ENCODE results near the gene USP14.

- TF ChIP-seq CTCF (IDR thresholded peaks at IDR 0.05) (no peak), POLR2A (IDR thresholded peaks at IDR 0.05) (no peak)
These were observed 21.9 kb upstream of the USP14 start for GRCh38 chr18:136433-136832.
